ENCODE results near the gene SPSB3.
"Not testable (repeated sequence)": the region's sequence is repeated elsewhere in the genome, so short reads cannot be mapped to it uniquely, and the experiment has no call there.

The SPSB3 gene

DNA sequence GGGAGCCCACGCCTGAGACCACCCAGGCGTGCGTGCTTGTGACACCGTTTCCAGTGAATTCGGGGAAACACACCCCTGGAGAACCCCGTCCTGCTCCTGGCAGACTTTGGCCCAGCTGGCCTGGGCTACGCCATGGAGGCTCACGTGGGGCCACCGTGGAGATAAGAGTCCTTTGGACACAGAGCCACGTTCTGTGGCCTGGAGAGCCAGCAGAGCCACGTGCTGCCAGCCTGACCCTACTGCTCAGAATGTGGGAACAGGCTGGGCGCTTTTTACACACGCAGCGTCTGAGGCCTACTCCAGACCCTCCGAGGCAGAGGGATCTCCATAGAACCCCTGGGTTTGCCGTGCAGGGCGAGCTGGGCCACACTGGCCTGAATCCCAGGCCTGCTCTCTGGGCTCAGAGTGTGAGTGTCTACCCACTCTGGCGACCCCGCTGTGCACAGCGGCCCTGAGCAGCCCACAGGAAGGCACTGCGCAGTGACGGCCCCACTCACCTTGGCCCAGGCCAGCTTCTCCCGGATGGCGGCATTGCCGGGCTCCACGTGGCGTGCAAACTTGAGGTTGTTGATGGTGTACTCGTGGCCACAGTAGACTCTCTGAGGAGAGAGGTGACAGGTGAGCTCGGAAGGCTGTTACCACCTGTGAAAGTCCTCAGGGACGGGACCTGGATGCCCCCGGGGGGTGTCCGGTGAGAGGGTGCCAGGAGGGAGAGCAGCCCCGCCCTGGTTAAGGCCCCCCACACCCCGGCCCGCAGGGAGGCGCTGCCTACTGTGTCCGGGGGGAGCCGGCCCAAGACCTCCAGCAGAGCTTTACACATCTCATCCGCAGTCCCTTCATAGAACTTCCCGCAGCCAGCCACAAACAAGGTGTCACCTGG lies 34.3 kb upstream of the SPSB3 start:
- Histone ChIP-seq H3K9me3 (ENCODE audit: control insufficient read depth, insufficient read depth, low read length) (no peaks in the 10 kb centered on the region), H3K36me3 (ENCODE audit: control insufficient read depth, insufficient read depth, low read length) (peaks cover 15% of the 10 kb centered on the region; the same call in 1 of the 2 replicates), H3K4me3 (ENCODE audit: low read length) (no peak overlapping the region), H3K27me3 (ENCODE audit: control insufficient read depth, insufficient read depth, low read length) (no peaks in the 10 kb centered on the region), H3K27ac (ENCODE audit: low read length) (no peak overlapping the region), H3K4me1 (ENCODE audit: control insufficient read depth, insufficient read depth, low read length) (no peaks in the 10 kb centered on the region)
- DNase-seq (ENCODE audit: low read depth, low spot score): no peak
- no CpG with 5 or more reads among the region's 40 CpGs for whole genome bisulfite sequencing (ENCODE audit: insufficient coverage, insufficient read length)

DNA sequence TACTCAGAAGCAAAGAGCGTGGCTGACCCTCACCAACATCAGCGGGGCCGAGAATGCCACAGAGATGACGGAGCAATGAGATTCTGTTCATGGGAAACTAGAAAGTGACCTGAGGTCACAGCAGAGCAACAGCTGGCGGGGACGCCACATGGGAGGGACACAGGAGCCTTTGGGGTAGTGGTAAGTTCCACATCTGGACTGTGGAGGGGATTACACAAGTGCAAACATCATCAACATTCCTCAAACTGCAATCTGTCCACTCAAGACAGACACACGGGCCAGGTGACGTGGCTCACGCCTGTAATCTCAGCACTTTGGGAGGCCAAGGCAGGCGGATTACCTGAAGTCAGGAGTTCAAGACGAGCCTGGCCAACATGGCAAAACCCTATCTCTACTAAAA lies 33.1 kb upstream of the SPSB3 start:
- Histone ChIP-seq H3K27me3 (ENCODE audit: control insufficient read depth, insufficient read depth, low read length) (no peaks in the 10 kb centered on the region), H3K4me3 (ENCODE audit: low read length) (no peak overlapping the region), H3K9me3 (ENCODE audit: control insufficient read depth, insufficient read depth, low read length) (no peaks in the 10 kb centered on the region), H3K4me1 (ENCODE audit: control insufficient read depth, insufficient read depth, low read length) (no peaks in the 10 kb centered on the region), H3K27ac (ENCODE audit: low read length) (no peak overlapping the region), H3K36me3 (ENCODE audit: control insufficient read depth, insufficient read depth, low read length) (peaks cover 15% of the 10 kb centered on the region; the same call in 1 of the 2 replicates)
- no peak for DNase-seq (ENCODE audit: low read depth, low spot score)
- WGBS (ENCODE audit: insufficient coverage, insufficient read length): no CpG with 5 or more reads among the region's 11 CpGs

- Histone ChIP-seq H3K36me3 (ENCODE audit: control insufficient read depth, insufficient read depth, low read length) (peaks cover 10% of the 10 kb centered on the region; the same call in 1 of the 2 replicates), H3K4me3 (ENCODE audit: low read length) (no peak overlapping the region), H3K4me1 (ENCODE audit: control insufficient read depth, insufficient read depth, low read length) (no peaks in the 10 kb centered on the region), H3K27me3 (ENCODE audit: control insufficient read depth, insufficient read depth, low read length) (no peaks in the 10 kb centered on the region), H3K9me3 (ENCODE audit: control insufficient read depth, insufficient read depth, low read length) (no peaks in the 10 kb centered on the region), H3K27ac (ENCODE audit: low read length) (no peak overlapping the region)
- no CpG with 5 or more reads among the region's 17 CpGs for WGBS (ENCODE audit: insufficient coverage, insufficient read length)
- DNase-seq (ENCODE audit: low read depth, low spot score): no peak
Observed at GRCh38 chr16:1812732-1813163, 30.4 kb upstream of the SPSB3 start.

DNA sequence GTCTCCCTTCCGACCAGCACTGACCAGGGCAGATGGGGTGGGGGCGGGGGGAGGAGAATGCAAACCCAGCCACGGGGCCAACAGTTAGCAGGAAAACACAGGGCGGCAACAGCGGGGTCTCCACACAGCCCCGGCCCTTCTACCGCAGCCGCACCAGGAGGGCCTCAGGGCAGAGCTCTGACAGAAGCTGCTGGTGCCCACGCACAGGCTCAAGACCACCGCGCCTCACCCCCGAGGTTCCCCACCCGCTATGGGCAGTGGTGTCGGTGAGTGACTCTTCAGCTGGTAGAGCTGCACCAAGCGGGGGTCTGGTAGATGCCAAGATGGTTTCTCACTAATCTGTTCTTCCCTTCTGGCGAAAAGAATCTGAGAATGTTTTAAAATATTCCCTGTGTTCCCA lies 28.2 kb upstream of the SPSB3 start:
- H3K4me1 ChIP-seq (ENCODE audit: control insufficient read depth, insufficient read depth, low read length): no peaks in the 10 kb centered on the region
- H3K27ac ChIP-seq (ENCODE audit: low read length): no peak overlapping the region
- no peaks in the 10 kb centered on the region for H3K9me3 ChIP-seq (ENCODE audit: control insufficient read depth, insufficient read depth, low read length)
- 0 out of 2 replicates have a peak, but pooled peaks cover 2% of the 10 kb centered on the region for H3K36me3 ChIP-seq (ENCODE audit: control insufficient read depth, insufficient read depth, low read length)
- H3K27me3 ChIP-seq (ENCODE audit: control insufficient read depth, insufficient read depth, low read length): no peaks in the 10 kb centered on the region
- no peak overlapping the region for H3K4me3 ChIP-seq (ENCODE audit: low read length)
- WGBS (ENCODE audit: insufficient coverage, insufficient read length): no CpG with 5 or more reads among the region's 16 CpGs
- no peak for DNase-seq (ENCODE audit: low read depth, low spot score)

DNA sequence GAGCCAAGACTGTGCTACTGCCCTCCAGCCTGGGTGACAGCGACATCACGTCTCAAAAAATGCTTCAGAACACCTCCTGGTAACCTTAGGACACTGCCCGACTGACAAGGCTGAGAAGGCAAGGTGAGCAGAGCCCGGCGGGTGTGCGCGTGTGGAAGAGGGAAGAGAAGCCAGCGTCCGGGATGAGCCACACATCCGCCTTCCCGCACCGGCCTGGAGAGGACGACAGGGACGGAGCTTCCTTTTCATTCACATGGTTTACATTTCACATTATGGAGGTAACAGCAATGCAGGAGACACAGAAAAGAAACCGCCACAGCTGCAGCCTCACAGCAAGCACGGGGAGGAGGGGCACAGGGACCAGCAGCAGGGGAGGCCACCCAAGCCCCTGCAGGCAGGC lies 27.7 kb upstream of the SPSB3 start:
- H3K4me3 ChIP-seq (ENCODE audit: low read length): no peak overlapping the region
- no peaks in the 10 kb centered on the region for H3K4me1 ChIP-seq (ENCODE audit: control insufficient read depth, insufficient read depth, low read length)
- WGBS (ENCODE audit: insufficient coverage, insufficient read length): no CpG with 5 or more reads among the region's 16 CpGs
- no peaks in the 10 kb centered on the region for H3K36me3 ChIP-seq (ENCODE audit: control insufficient read depth, insufficient read depth, low read length)
- H3K27ac ChIP-seq (ENCODE audit: low read length): no peak overlapping the region
- no peak for DNase-seq (ENCODE audit: low read depth, low spot score)
- no peaks in the 10 kb centered on the region for H3K27me3 ChIP-seq (ENCODE audit: control insufficient read depth, insufficient read depth, low read length)
- H3K9me3 ChIP-seq (ENCODE audit: control insufficient read depth, insufficient read depth, low read length): no peaks in the 10 kb centered on the region

- Histone ChIP-seq H3K4me3 (ENCODE audit: low read length) (no peak overlapping the region), H3K27ac (ENCODE audit: low read length) (no peak overlapping the region), H3K36me3 (ENCODE audit: control insufficient read depth, insufficient read depth, low read length) (no peaks in the 10 kb centered on the region), H3K27me3 (ENCODE audit: control insufficient read depth, insufficient read depth, low read length) (no peaks in the 10 kb centered on the region), H3K4me1 (ENCODE audit: control insufficient read depth, insufficient read depth, low read length) (no peaks in the 10 kb centered on the region), H3K9me3 (ENCODE audit: control insufficient read depth, insufficient read depth, low read length) (no peaks in the 10 kb centered on the region; the same call in 1 of the 2 replicates)
- WGBS (ENCODE audit: insufficient coverage, insufficient read length): no CpG with 5 or more reads among the region's 28 CpGs
- DNase-seq (ENCODE audit: low read depth, low spot score): no peak
Observed at GRCh38 chr16:1809281-1809801, 27.0 kb upstream of the SPSB3 start.

- H3K4me1 ChIP-seq (ENCODE audit: control insufficient read depth, insufficient read depth, low read length): no peaks in the 10 kb centered on the region
- no peak overlapping the region for H3K27ac ChIP-seq (ENCODE audit: low read length)
- H3K36me3 ChIP-seq (ENCODE audit: control insufficient read depth, insufficient read depth, low read length): no peaks in the 10 kb centered on the region
- no peaks in the 10 kb centered on the region; the same call in 1 of the 2 replicates for H3K9me3 ChIP-seq (ENCODE audit: control insufficient read depth, insufficient read depth, low read length)
- no CpG with 5 or more reads among the region's 18 CpGs for WGBS (ENCODE audit: insufficient coverage, insufficient read length)
- H3K4me3 ChIP-seq (ENCODE audit: low read length): no peak overlapping the region
- DNase-seq (ENCODE audit: low read depth, low spot score): no peak
- no peaks in the 10 kb centered on the region for H3K27me3 ChIP-seq (ENCODE audit: control insufficient read depth, insufficient read depth, low read length)
Observed at GRCh38 chr16:1808691-1809090, 26.3 kb upstream of the SPSB3 start.

- H3K4me1 ChIP-seq (ENCODE audit: control insufficient read depth, insufficient read depth, low read length): no peaks in the 10 kb centered on the region
- no CpG with 5 or more reads among the region's 10 CpGs for WGBS (ENCODE audit: insufficient coverage, insufficient read length)
- no peaks in the 10 kb centered on the region; the same call in 1 of the 2 replicates for H3K9me3 ChIP-seq (ENCODE audit: control insufficient read depth, insufficient read depth, low read length)
- H3K4me3 ChIP-seq (ENCODE audit: low read length): no peak overlapping the region
- no peaks in the 10 kb centered on the region for H3K27me3 ChIP-seq (ENCODE audit: control insufficient read depth, insufficient read depth, low read length)
- no peaks in the 10 kb centered on the region for H3K36me3 ChIP-seq (ENCODE audit: control insufficient read depth, insufficient read depth, low read length)
- DNase-seq (ENCODE audit: low read depth, low spot score): no peak
- no peak overlapping the region for H3K27ac ChIP-seq (ENCODE audit: low read length)
Observed at GRCh38 chr16:1807626-1808025, 25.3 kb upstream of the SPSB3 start.

DNA sequence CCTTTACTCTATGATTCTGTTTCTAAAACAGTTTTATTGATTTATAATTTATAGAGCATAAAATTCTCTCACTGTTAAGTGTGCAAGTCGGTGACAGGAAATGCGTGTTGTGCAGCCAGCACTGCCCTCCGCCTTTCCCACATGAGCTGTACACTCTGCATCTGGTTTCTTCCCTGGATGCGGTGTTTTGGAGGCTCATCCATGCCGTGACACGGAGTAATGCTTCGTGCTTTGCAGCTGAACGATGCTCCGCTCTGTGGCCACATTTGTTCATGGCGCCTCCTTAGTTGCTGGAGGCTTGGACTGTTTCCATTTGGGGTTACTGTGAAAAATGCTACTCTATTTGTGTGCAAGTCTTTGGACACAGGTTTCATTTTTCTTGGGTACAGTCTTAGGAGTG lies 18.3 kb upstream of the SPSB3 start:
- Histone ChIP-seq H3K27ac (ENCODE audit: low read length) (no peak overlapping the region), H3K36me3 (ENCODE audit: control insufficient read depth, insufficient read depth, low read length) (no peaks in the 10 kb centered on the region), H3K4me1 (ENCODE audit: control insufficient read depth, insufficient read depth, low read length) (no peaks in the 10 kb centered on the region), H3K27me3 (ENCODE audit: control insufficient read depth, insufficient read depth, low read length) (no peaks in the 10 kb centered on the region), H3K9me3 (ENCODE audit: control insufficient read depth, insufficient read depth, low read length) (peaks cover 3% of the 10 kb centered on the region), H3K4me3 (ENCODE audit: low read length) (no peak overlapping the region)
- no CpG with 5 or more reads among the region's 10 CpGs for WGBS (ENCODE audit: insufficient coverage, insufficient read length)
- no peak for DNase-seq (ENCODE audit: low read depth, low spot score)

DNA sequence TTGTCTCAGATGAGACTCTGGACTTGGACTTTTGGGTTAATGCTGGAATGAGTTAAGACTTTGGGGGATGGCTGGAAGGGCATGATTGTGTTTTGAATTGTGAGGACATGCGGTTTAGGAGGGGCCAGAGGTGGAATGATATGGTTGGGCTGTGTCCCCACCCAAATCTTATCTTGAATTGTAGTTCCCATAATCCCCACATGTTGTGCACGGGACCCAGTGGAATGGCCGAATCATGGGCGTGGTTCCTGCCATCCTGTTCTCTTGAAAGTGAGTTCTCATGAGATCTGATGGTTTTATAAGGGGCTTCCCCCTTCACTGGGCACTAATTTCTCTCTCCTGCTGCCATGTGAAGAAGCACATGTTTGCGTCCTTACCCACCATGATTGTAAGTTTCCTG lies 16.9 kb upstream of the SPSB3 start:
- H3K36me3 ChIP-seq (ENCODE audit: control insufficient read depth, insufficient read depth, low read length); H3K4me1 ChIP-seq (ENCODE audit: control insufficient read depth, insufficient read depth, low read length); H3K4me3 ChIP-seq (ENCODE audit: low read length); H3K9me3 ChIP-seq (ENCODE audit: control insufficient read depth, insufficient read depth, low read length); DNase-seq (ENCODE audit: low read depth, low spot score); H3K27me3 ChIP-seq (ENCODE audit: control insufficient read depth, insufficient read depth, low read length); H3K27ac ChIP-seq (ENCODE audit: low read length): not testable (repeated sequence)
- WGBS (ENCODE audit: insufficient coverage, insufficient read length): no CpG with 5 or more reads among the region's 5 CpGs
